K562 (cell line): Measurements from ENCODE around the gene VRK3. TPM values are rescaled to one million over a fixed set of nuclear protein-coding genes. Genes with fewer than 3 reads are reported as not detected.

Experiments used
- BHLHE40 ChIP-seq: IDR thresholded peaks from 2 replicates; pipeline ENCODE4 v1.6.1; 2011; ENCODE audit warnings: low read length, improper control_type of control experiment
- EHMT2 ChIP-seq: fragments of 450-650 bp; IDR thresholded peaks from 2 replicates; pipeline ENCODE4 v1.6.1; 2018; ENCODE audit warnings: antibody characterized with exemption
- KAT2B ChIP-seq: IDR thresholded peaks from one replicate; pipeline ENCODE4 v1.6.1; 2012; ENCODE audit warnings: low read depth, mild to moderate bottlenecking, control low read depth, inconsistent platforms, low read length, moderate library complexity
- MCM7 ChIP-seq, 2 experiments: fragments of 450-650 bp; IDR thresholded peaks; 2 replicates each; pipeline ENCODE4 v1.6.1; 2016 to 2018
- MTA1 ChIP-seq: fragments of 450-650 bp; IDR thresholded peaks from 2 replicates; pipeline ENCODE4 v1.6.1; 2017; ENCODE audit warnings: borderline replicate concordance
- PML ChIP-seq: IDR thresholded peaks from 2 replicates; pipeline ENCODE4 v1.6.1; 2012; ENCODE audit warnings: low read length, inconsistent platforms
- RBM15 ChIP-seq: fragments of 200-400 bp; formaldehyde crosslinking; IDR thresholded peaks from 2 replicates; pipeline ENCODE4 v1.6.1; 2018; ENCODE audit warnings: mild to moderate bottlenecking, low read length, moderate library complexity; ENCODE audit not compliant: insufficient read depth
- RFX5 ChIP-seq: IDR thresholded peaks from 2 replicates; pipeline ENCODE4 v1.6.1; 2011; ENCODE audit warnings: low read depth, mild to moderate bottlenecking, improper control_type of control experiment, low read length
- SREBF1 ChIP-seq: fragments of 150-350 bp; IDR thresholded peaks from 2 replicates; pipeline ENCODE4 v1.6.1; 2014; ENCODE audit warnings: antibody characterized with exemption, low read depth, low read length, borderline replicate concordance
- SREBF2 ChIP-seq: sonication (generic); formaldehyde crosslinking; IDR thresholded peaks from 2 replicates; pipeline ENCODE4 v1.4.0; 2020; ENCODE audit warnings: mild to moderate bottlenecking, missing genetic modification reagents
- TCFL5 ChIP-seq: fragments of 250-450 bp; sonication (Bioruptor Pico); conservative IDR thresholded peaks from 2 replicates; pipeline ENCODE4 v1.6.1; 2021; ENCODE audit warnings: mild to moderate bottlenecking, moderate library complexity, matching md5 sums
- U2AF1 ChIP-seq: fragments of 200-400 bp; formaldehyde crosslinking; optimal IDR thresholded peaks from 2 replicates; pipeline ENCODE3; 2017; ENCODE audit warnings: mild to moderate bottlenecking, low read depth, low read length, moderate library complexity
- ZNF263 ChIP-seq: sonication (generic); formaldehyde crosslinking; IDR thresholded peaks from 2 replicates; pipeline ENCODE4 v1.8.0; 2022; ENCODE audit warnings: mild to moderate bottlenecking, missing genetic modification reagents, borderline replicate concordance
- ZNF707 ChIP-seq: fragments of 250-450 bp; sonication (Bioruptor Pico); conservative IDR thresholded peaks from 2 replicates; pipeline ENCODE4 v1.8.0; 2022; ENCODE audit warnings: inconsistent platforms, mild to moderate bottlenecking, moderate library complexity
- polyA plus RNA-seq, 8 experiments: library from polyadenylated mRNA; depleted of rRNA in 4 of 8; stranded (reverse) in 5 of 8; unstranded in 3 of 8; fragments of >200 nt; fragmentation: Nextera tagmentation in 2 of 8; fragmentation: Illumina TruSeq in 1 of 8; extraction: Ambion mirVana in 2 of 8; extraction: Trizol in 1 of 8; gene quantifications; 2 replicates each; pipeline versions ENCODE4 v1.2.1 to v1.2.3, GENCODE V29; 2011 to 2014; ENCODE audit warnings: inconsistent platforms in 1 of 8, missing spikeins in 1 of 8
- total RNA-seq, 7 experiments: library from RNA; depleted of rRNA in 6 of 7; stranded (reverse); fragments of >200 nt in 6 of 7; fragmentation: Illumina TruSeq in 2 of 7; extraction: Trizol in 2 of 7; gene quantifications; 2 replicates each; pipeline versions ENCODE4 v1.2.1 to v1.2.3, GENCODE V29; 2011 to 2021; ENCODE audit warnings: low replicate concordance in 1 of 7
- TF ChIP-seq, protein P1 (sequence below): fragments of 250-450 bp; sonication (Bioruptor Pico); IDR thresholded peaks from 2 replicates; pipeline ENCODE4 v1.5.0; 2020; ENCODE audit warnings: mild to moderate bottlenecking, borderline replicate concordance
- TF ChIP-seq, protein P2 (sequence below): sonication (generic); formaldehyde crosslinking; IDR thresholded peaks from 2 replicates; pipeline ENCODE4 v1.8.0; 2022; ENCODE audit warnings: missing genetic modification reagents, mild to moderate bottlenecking, borderline replicate concordance
- TF ChIP-seq, protein P3 (sequence below): fragments of 450-650 bp; IDR thresholded peaks from 2 replicates; pipeline ENCODE4 v1.7.1; 2018; ENCODE audit warnings: mild to moderate bottlenecking, low read depth; ENCODE audit not compliant: partially characterized antibody
- TF ChIP-seq, protein P4 (sequence below): sonication (generic); formaldehyde crosslinking; IDR thresholded peaks from 2 replicates; pipeline ENCODE4 v1.9.0; 2022; ENCODE audit warnings: mild to moderate bottlenecking, missing genetic modification reagents
- TF ChIP-seq, protein P5 (sequence below): fragments of 450-650 bp; conservative IDR thresholded peaks from 2 replicates; pipeline ENCODE4 v1.6.1; 2016; ENCODE audit warnings: missing genetic modification characterization, low read depth, mild to moderate bottlenecking, missing compliant biosample characterization, moderate library complexity
- TF ChIP-seq, protein P6 (sequence below): fragments of 450-650 bp; formaldehyde crosslinking; IDR thresholded peaks from 2 replicates; pipeline ENCODE4 v1.4.0; 2022; ENCODE audit warnings: missing genetic modification characterization

The VRK3 gene
- total and polyA plus RNA-seq, 9 of the 15 experiments (the other 6 are each of a cell fraction or from before 2014, with no cell fraction given) = 25.6 to 94.3 (median 42.9) TPM

DNA sequence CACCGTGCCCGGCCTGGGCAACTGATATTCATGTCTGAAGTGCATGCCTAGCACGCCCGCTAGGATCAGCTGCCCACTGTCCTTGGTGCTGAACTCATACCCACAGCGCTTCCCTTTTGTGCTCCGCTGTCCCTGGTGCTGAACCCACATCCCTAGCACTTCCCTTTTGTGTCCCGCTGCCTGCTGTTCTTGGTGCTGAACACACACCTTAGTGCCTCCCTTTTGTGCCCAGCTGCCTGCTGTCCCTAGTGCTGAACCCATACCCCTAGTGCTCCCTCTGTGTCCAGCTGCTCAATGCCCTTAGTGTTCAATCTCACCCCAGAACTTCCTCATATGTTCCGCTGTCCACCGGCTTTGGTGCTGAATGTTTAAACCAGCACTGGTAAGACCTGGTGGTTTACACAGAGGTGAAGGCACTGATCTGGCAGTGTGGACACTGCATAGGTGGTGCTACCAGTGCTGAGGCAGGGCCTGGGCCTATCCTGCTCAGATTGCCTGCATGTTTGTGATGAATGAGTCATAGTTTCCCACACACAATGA is 37.9 kb downstream of the VRK3 start (continued):
- TF ChIP-seq, protein P1, sequence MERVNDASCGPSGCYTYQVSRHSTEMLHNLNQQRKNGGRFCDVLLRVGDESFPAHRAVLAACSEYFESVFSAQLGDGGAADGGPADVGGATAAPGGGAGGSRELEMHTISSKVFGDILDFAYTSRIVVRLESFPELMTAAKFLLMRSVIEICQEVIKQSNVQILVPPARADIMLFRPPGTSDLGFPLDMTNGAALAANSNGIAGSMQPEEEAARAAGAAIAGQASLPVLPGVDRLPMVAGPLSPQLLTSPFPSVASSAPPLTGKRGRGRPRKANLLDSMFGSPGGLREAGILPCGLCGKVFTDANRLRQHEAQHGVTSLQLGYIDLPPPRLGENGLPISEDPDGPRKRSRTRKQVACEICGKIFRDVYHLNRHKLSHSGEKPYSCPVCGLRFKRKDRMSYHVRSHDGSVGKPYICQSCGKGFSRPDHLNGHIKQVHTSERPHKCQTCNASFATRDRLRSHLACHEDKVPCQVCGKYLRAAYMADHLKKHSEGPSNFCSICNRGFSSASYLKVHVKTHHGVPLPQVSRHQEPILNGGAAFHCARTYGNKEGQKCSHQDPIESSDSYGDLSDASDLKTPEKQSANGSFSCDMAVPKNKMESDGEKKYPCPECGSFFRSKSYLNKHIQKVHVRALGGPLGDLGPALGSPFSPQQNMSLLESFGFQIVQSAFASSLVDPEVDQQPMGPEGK (CRISPR knock-in tag) = peak; percentile 85; the same call in 1 of the 2 replicates
- TF ChIP-seq KAT2B (no peak), EHMT2 (peak; percentile 100), ZNF263 (peak; percentile 98), RFX5 (0 out of 2 replicates have a peak, but pooled peaks have one; percentile 56), SREBF2 (CRISPR knock-in tag) (peak; percentile 100), RBM15 (no peak), SREBF1 (peak; percentile 97), BHLHE40 (0 out of 2 replicates have a peak, but pooled peaks have one; percentile 29), MTA1 (peak; percentile 95), MCM7 (IDR thresholded peaks at IDR 0.05) (peak in 1 of 2 experiments; percentile 100; a peak in 2 of 4 replicates), PML (peak; percentile 54), TCFL5 (CRISPR knock-in tag) (0 out of 2 replicates have a peak, but pooled peaks have one; percentile 52), ZNF707 (peak; percentile 68), U2AF1 (no peak)
- TF ChIP-seq, protein P2, sequence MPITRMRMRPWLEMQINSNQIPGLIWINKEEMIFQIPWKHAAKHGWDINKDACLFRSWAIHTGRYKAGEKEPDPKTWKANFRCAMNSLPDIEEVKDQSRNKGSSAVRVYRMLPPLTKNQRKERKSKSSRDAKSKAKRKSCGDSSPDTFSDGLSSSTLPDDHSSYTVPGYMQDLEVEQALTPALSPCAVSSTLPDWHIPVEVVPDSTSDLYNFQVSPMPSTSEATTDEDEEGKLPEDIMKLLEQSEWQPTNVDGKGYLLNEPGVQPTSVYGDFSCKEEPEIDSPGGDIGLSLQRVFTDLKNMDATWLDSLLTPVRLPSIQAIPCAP = peak; percentile 100
- TF ChIP-seq, protein P3, sequence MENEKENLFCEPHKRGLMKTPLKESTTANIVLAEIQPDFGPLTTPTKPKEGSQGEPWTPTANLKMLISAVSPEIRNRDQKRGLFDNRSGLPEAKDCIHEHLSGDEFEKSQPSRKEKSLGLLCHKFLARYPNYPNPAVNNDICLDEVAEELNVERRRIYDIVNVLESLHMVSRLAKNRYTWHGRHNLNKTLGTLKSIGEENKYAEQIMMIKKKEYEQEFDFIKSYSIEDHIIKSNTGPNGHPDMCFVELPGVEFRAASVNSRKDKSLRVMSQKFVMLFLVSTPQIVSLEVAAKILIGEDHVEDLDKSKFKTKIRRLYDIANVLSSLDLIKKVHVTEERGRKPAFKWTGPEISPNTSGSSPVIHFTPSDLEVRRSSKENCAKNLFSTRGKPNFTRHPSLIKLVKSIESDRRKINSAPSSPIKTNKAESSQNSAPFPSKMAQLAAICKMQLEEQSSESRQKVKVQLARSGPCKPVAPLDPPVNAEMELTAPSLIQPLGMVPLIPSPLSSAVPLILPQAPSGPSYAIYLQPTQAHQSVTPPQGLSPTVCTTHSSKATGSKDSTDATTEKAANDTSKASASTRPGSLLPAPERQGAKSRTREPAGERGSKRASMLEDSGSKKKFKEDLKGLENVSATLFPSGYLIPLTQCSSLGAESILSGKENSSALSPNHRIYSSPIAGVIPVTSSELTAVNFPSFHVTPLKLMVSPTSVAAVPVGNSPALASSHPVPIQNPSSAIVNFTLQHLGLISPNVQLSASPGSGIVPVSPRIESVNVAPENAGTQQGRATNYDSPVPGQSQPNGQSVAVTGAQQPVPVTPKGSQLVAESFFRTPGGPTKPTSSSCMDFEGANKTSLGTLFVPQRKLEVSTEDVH = peak; percentile 98
- TF ChIP-seq, protein P4, sequence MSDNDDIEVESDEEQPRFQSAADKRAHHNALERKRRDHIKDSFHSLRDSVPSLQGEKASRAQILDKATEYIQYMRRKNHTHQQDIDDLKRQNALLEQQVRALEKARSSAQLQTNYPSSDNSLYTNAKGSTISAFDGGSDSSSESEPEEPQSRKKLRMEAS = peak; percentile 98
- TF ChIP-seq, protein P5, sequence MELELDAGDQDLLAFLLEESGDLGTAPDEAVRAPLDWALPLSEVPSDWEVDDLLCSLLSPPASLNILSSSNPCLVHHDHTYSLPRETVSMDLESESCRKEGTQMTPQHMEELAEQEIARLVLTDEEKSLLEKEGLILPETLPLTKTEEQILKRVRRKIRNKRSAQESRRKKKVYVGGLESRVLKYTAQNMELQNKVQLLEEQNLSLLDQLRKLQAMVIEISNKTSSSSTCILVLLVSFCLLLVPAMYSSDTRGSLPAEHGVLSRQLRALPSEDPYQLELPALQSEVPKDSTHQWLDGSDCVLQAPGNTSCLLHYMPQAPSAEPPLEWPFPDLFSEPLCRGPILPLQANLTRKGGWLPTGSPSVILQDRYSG = peak; percentile 99
- TF ChIP-seq, protein P6, sequence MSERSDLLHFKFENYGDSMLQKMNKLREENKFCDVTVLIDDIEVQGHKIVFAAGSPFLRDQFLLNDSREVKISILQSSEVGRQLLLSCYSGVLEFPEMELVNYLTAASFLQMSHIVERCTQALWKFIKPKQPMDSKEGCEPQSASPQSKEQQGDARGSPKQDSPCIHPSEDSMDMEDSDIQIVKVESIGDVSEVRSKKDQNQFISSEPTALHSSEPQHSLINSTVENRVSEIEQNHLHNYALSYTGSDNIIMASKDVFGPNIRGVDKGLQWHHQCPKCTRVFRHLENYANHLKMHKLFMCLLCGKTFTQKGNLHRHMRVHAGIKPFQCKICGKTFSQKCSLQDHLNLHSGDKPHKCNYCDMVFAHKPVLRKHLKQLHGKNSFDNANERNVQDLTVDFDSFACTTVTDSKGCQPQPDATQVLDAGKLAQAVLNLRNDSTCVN = peak; percentile 94; the same call in 1 of the 2 replicates
